ENCODE results near the gene MAML2.

Gene MAML2

GRCh38 chr11:96102664-96103078 is 240.3 kb downstream of the MAML2 start:
- no peak for DNase-seq (ENCODE audit: low read depth in 2 of 2)

GRCh38 chr11:96101146-96101545 is 241.8 kb downstream of the MAML2 start:
- DNase-seq (ENCODE audit: low read depth in 2 of 2): no peak

GRCh38 chr11:96098511-96099241 is 244.3 kb downstream of the MAML2 start:
- no peak for DNase-seq (ENCODE audit: low read depth in 2 of 2)

- DNase-seq (ENCODE audit: low read depth in 2 of 2): no peak
Observed at GRCh38 chr11:96097844-96098421, 245.1 kb downstream of the MAML2 start.

- DNase-seq (ENCODE audit: low read depth in 2 of 2): no peak
Observed at GRCh38 chr11:96096360-96096759, 246.6 kb downstream of the MAML2 start.

- DNase-seq (ENCODE audit: low read depth in 2 of 2): no peak
Observed at GRCh38 chr11:96095884-96096303, 247.1 kb downstream of the MAML2 start.

- no peak for DNase-seq (ENCODE audit: low read depth in 2 of 2)
Observed at GRCh38 chr11:96094156-96094555, 248.8 kb downstream of the MAML2 start.

GRCh38 chr11:96092511-96092910 is 250.5 kb downstream of the MAML2 start:
- no peak for DNase-seq (ENCODE audit: low read depth in 2 of 2)

GRCh38 chr11:96091476-96091875 is 251.5 kb downstream of the MAML2 start:
- no peak for DNase-seq (ENCODE audit: low read depth in 2 of 2)

- DNase-seq (ENCODE audit: low read depth in 2 of 2): no peak
Observed at GRCh38 chr11:96090711-96091110, 252.3 kb downstream of the MAML2 start.

- DNase-seq (ENCODE audit: low read depth in 2 of 2): no peak
Observed at GRCh38 chr11:96088914-96089313, 254.1 kb downstream of the MAML2 start.

- no peak for DNase-seq (ENCODE audit: low read depth in 2 of 2)
Observed at GRCh38 chr11:96086111-96086510, 256.9 kb downstream of the MAML2 start.

- DNase-seq (ENCODE audit: low read depth in 2 of 2): no peak
Observed at GRCh38 chr11:96085319-96085930, 257.6 kb downstream of the MAML2 start.

- DNase-seq (ENCODE audit: low read depth in 2 of 2): no peak
Observed at GRCh38 chr11:96084610-96085318, 258.2 kb downstream of the MAML2 start.

- DNase-seq (ENCODE audit: low read depth in 2 of 2): no peak
Observed at GRCh38 chr11:96082936-96083335, 260.1 kb downstream of the MAML2 start.

GRCh38 chr11:96082002-96082899 is 260.7 kb downstream of the MAML2 start:
- no peak for DNase-seq (ENCODE audit: low read depth in 2 of 2)

GRCh38 chr11:96081561-96081960 is 261.4 kb downstream of the MAML2 start:
- DNase-seq (ENCODE audit: low read depth in 2 of 2): no peak

GRCh38 chr11:96079691-96080090 is 263.3 kb downstream of the MAML2 start:
- DNase-seq (ENCODE audit: low read depth in 2 of 2): no peak

- DNase-seq (ENCODE audit: low read depth in 2 of 2): no peak
Observed at GRCh38 chr11:96075532-96075959, 267.4 kb downstream of the MAML2 start.

- no peak for DNase-seq (ENCODE audit: low read depth in 2 of 2)
Observed at GRCh38 chr11:96074551-96075310, 268.3 kb downstream of the MAML2 start.

- DNase-seq (ENCODE audit: low read depth in 2 of 2): no peak
Observed at GRCh38 chr11:96073536-96073935, 269.5 kb downstream of the MAML2 start.

All from stimulated activated CD4-positive, alpha-beta T cell treated with anti-CD3 and anti-CD28 coated beads, Interleukin-1b, Interleukin-23, amount 100 ng/mL, for 1 hour (primary cell).